HG03342 (cell line): ENCODE measurements around the gene USP17L21.
"Not testable (repeated sequence)": the region's sequence is repeated elsewhere in the genome, so short reads cannot be mapped to it uniquely, and the experiment has no call there.

Source experiments
- ATAC-seq: cut with Tn5 transposase; IDR thresholded peaks from one replicate; pipeline ENCODE4 v1.9.1; 2021; ENCODE audit warnings: mild to moderate bottlenecking, moderate library complexity; ENCODE audit not compliant: unreplicated experiment

Gene USP17L21

GRCh38 chr4:9262572-9262971 is at the start of gene USP17L21:
Gene USP17L21, plus strand, starts transcription at chr4:9262872. Its CDS starts 0 bp downstream, at chr4:9262872.
- ATAC-seq: not testable (repeated sequence)

GRCh38 chr4:9214701-9215100 is 48.0 kb upstream of the USP17L21 start:
- not testable (repeated sequence) for ATAC-seq

- not testable (repeated sequence) for ATAC-seq
These were observed 47.6 kb upstream of the USP17L21 start, which contains the start of gene USP17L11 for GRCh38 chr4:9215105-9215504. Gene USP17L11, plus strand, starts transcription at chr4:9215405. Its CDS starts 0 bp downstream, at chr4:9215405.

GRCh38 chr4:9219852-9220251 is 42.8 kb upstream of the USP17L21 start, which contains the start of gene USP17L12:
Gene USP17L12, plus strand, starts transcription at chr4:9220152. Its CDS starts 0 bp downstream, at chr4:9220152.
- not testable (repeated sequence) for ATAC-seq

GRCh38 chr4:9224596-9224995 is 38.1 kb upstream of the USP17L21 start, which contains the start of gene USP17L13:
Gene USP17L13, plus strand, starts transcription at chr4:9224896. Its CDS starts 0 bp downstream, at chr4:9224896.
- not testable (repeated sequence) for ATAC-seq

- not testable (repeated sequence) for ATAC-seq
These were observed 32.4 kb upstream of the USP17L21 start for GRCh38 chr4:9230249-9230648.

- ATAC-seq: not testable (repeated sequence)
These were observed 28.6 kb upstream of the USP17L21 start, which contains the start of gene USP17L15 for GRCh38 chr4:9234085-9234484. Gene USP17L15, plus strand, starts transcription at chr4:9234385. Its CDS starts 0 bp downstream, at chr4:9234385.

- ATAC-seq: not testable (repeated sequence)
These were observed 24.2 kb upstream of the USP17L21 start for GRCh38 chr4:9238461-9238860.

- ATAC-seq: not testable (repeated sequence)
These were observed 19.1 kb upstream of the USP17L21 start, which contains the start of gene USP17L17 for GRCh38 chr4:9243579-9243978. Gene USP17L17, plus strand, starts transcription at chr4:9243879. Its CDS starts 0 bp downstream, at chr4:9243879.

GRCh38 chr4:9247953-9248680 is 14.6 kb upstream of the USP17L21 start, which contains the start of gene USP17L18:
Gene USP17L18, plus strand, starts transcription at chr4:9248630. Its CDS starts 0 bp downstream, at chr4:9248630.
- ATAC-seq: not testable (repeated sequence)

GRCh38 chr4:9253078-9253477 is 9.6 kb upstream of the USP17L21 start, which contains the start of gene USP17L19:
Gene USP17L19, plus strand, starts transcription at chr4:9253378. Its CDS starts 0 bp downstream, at chr4:9253378.
- not testable (repeated sequence) for ATAC-seq

- not testable (repeated sequence) for ATAC-seq
These were observed 4.8 kb upstream of the USP17L21 start, which contains the start of gene USP17L20 for GRCh38 chr4:9257824-9258223. Gene USP17L20, plus strand, starts transcription at chr4:9258124. Its CDS starts 0 bp downstream, at chr4:9258124.

GRCh38 chr4:9267319-9267718 is 4.6 kb downstream of the USP17L21 start, which contains the start of gene USP17L22:
Gene USP17L22, plus strand, starts transcription at chr4:9267619. Its CDS starts 0 bp downstream, at chr4:9267619.
- ATAC-seq: not testable (repeated sequence)

- not testable (repeated sequence) for ATAC-seq
These were observed 9.0 kb downstream of the USP17L21 start for GRCh38 chr4:9271719-9272118.
